Embryonic facial prominence (tissue), 1 donor: ENCODE measurements around the gene PILRA.
"Not testable (repeated sequence)": the region's sequence is repeated elsewhere in the genome, so short reads cannot be mapped to it uniquely, and the experiment has no call there.

Experiments used
- DNase-seq: peaks from one replicate; pipeline ENCODE4 v3.0.0-alpha.2; 2016; ENCODE audit errors: extremely low spot score

PILRA gene

GRCh38 chr7:100373261-100373831, at the start of gene PILRA:
PILRA (plus strand) TSS chr7:100373487; CDS start chr7:100373657, 170 bp downstream.
- no peak for DNase-seq

DNA sequence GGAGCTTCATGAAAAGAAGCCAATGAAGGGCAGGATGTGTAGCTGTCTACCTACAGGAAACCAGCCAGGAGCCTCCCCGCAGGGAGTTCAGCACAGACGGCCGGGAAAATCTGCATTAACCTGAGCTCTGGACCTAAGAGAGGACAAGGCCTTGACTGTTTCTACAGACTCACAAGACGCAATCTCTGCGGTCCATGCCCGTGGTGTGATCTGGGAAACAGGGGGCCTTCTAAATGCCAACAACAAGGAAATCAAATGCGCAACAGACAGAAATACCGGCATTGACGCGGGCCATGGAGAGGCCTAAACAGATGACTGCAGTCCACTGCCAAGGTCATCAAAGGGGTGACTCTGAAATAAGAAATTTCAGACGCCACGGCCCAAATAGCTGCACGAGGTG, 49.1 kb upstream of the PILRA start:
- DNase-seq = not testable (repeated sequence)

DNA sequence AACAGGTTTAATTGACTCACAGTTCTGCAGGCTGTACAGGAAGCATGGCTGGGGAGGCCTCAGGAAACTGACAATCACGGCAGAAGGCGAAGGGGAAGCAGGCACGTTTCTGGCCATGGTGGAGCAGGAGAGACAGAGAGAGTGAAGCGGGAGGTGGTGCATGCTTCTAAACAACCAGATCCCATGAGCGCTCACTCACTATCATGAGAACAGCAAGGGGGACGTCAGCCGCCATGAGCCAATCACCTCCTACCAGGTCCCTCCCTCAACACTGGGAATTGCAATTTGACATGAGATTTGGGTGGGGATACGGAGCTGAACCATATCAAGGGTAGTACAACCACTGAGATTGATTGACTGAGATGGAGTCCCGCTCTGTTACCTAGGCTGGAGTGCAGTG, 47.6 kb upstream of the PILRA start:
- DNase-seq = not testable (repeated sequence)

GRCh38 chr7:100326914-100327313, 46.4 kb upstream of the PILRA start:
- DNase-seq = not testable (repeated sequence)

DNA sequence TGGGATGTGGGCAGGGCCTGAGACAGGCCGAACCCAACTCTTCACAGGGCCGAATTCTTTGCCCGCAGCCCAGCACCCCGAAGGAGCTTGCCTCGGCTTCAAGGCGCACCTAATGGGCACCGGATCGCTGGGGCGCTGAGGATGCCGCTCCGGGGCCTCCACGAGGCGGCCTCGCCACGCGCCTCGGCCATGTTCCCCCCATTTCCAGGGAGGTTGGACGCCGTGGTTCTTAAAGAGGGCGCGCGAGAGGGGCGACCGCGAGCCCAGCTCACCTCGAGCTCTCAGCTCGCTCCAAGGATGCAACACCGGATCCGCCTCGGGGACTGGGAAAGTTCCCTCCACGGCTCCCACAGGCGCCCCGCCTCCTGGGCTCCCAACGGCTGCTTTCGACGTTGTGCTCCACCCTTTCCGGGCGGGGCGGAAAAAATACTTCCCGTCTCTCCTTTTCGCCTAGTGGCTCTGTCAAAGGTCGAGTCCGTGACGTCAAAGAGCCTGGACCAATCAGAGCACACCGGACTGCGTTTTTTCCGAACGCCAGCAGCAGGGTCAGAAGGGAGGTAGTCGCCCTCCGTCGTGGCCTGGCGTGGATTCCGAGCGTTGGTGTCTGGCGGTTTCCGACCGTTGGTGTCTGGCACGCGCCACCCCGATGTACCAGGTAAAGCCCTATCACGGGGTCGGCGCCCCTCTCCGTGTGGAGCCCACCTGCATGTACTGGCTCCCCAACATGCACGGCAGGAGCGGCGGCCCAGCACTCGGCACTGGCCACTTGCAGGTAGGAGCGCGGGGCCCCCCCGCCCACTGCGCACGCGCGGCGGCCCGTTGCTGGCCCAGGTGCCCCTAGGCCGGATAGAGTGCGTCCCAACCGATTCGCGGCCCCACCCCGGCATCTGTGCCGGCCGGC, 37.5 kb upstream of the PILRA start:
- peak; percentile 54 for DNase-seq

- DNase-seq = not testable (repeated sequence)
These were observed 35.1 kb upstream of the PILRA start for GRCh38 chr7:100338083-100338696.

DNA sequence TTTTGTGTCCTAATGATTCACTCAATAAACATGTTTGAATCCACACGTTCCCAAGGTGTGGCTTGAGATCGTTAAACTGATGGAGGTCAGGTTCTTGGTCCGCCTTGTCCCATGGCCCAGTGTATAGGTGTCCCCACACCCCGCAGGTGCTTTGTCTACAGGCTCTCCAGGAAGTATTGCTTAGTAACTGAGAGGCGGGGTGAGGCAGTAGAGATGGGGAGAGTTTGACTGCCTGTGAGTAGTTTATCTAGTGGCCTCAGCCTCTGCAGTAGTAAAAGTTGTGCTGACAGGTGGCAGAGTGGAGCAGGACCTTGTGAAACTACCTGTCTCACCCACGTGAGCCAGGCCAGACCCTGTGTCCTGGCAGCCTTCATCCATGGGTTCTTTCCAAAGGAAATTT, 32.0 kb upstream of the PILRA start:
- DNase-seq = not testable (repeated sequence)

DNA sequence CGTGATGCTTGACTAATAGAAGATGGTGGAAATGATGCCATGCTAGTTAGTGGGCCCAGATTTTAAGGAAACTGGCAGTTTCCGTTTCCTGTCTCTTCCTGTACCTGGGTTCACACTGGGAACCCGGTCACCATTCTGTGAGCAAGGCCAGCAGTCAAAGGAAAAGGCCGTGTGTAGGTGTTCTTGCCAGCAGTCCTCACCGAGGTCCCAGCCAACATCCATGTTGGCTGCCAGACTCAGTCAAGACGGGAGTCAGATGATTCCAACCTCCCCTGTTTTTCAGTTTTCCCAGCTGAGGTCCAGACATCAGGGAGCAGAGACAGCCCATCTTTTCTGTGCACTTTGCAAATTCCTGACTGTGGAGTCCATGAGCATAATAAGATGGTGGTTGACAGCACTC, 30.5 kb upstream of the PILRA start:
- DNase-seq = no peak

GRCh38 chr7:100344124-100344559, 29.1 kb upstream of the PILRA start:
- DNase-seq = not testable (repeated sequence)

- DNase-seq = not testable (repeated sequence)
These were observed 28.6 kb upstream of the PILRA start for GRCh38 chr7:100344560-100345287.

- not testable (repeated sequence) for DNase-seq
These were observed 28.0 kb upstream of the PILRA start for GRCh38 chr7:100345288-100345672.

- DNase-seq = no peak
These were observed 26.4 kb upstream of the PILRA start for GRCh38 chr7:100346921-100347320.

DNA sequence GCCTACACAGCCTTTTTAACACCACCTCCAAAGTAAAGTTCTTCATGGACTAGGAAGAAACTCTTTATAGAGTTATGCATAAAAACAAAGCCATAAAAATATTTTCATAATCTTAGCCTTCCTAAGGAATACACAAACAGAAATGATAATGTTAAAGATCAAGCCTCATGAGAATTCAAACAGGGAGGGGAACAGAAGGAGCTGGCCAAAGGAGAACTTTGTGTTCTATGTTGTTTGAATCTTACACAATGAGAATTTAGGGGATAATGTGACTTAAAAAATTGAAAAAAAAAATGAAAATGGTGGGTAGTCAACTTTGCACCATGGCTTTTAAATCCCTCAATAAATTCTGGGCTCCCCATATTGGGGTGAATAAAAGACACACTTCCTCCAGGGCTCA, 24.5 kb upstream of the PILRA start:
- no peak for DNase-seq

GRCh38 chr7:100349757-100350156, 23.5 kb upstream of the PILRA start:
- no peak for DNase-seq

GRCh38 chr7:100351657-100352058, 21.6 kb upstream of the PILRA start:
- no peak for DNase-seq

DNA sequence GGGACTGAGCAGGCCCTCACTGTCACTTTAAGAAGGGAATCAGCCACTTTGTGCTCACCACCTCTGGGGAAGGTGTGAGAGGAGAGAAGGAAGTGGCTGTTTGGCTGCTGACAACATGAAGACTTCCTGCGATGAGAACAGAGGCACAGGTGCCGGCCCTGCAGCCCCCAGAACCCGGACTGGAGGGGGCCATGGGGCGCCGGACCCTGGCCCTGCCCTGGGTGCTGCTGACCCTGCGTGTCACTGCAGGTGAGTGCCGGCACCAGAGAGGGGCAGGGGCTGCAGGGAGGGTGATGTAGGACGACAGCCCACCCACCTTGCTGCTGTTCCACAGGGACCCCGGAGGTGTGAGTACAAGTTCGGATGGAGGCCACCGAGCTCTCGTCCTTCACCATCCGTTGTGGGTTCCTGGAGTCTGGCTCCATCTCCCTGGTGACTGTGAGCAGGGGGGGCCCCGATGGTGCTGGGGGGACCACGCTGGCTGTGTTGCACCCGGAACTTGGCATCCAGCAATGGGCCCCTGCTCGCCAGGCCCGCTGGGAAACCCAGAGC, 21.0 kb upstream of the PILRA start:
- DNase-seq = not testable (repeated sequence)

DNA sequence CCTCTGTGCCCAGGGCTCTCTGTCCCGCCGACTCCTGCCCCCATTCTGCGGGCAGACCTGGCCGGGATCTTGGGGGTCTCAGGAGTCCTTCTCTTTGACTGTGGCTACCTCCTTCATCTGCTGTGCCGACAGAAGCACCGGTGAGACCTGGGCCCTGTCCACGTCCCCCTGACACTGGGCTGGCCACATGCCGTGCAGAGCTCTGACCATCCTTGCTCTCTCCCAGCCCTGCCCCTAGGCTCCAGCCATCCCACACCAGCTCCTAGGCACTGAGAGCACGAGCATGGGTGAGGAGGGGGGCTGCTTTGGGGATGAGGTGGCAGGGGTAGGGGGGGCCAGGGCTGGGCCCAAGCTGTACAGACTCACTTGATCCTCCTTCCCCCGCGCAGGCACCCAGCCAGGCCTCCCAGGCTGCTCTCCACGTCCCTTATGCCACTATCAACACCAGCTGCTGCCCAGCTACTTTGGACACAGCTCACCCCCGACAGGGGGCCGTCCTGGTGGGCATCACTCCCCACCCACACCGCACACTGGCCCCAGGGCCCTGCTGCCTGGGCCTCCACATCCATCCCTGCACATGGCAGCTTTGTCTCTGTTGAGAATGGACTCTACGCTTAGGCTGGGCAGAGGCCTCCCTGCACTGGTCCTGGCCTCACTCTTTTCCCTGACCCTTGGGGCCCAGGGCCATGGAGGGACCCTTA, 20.2 kb upstream of the PILRA start:
- no peak for DNase-seq

GRCh38 chr7:100353685-100354330, 19.5 kb upstream of the PILRA start:
- DNase-seq = no peak

- DNase-seq = no peak
These were observed 16.7 kb upstream of the PILRA start for GRCh38 chr7:100356416-100357068.

- DNase-seq = no peak
These were observed 16.1 kb upstream of the PILRA start for GRCh38 chr7:100357131-100357561.
